Adrenal gland (tissue), 12 donors: ENCODE measurements around the gene PRKCH. TPM values are rescaled to one million over a fixed set of nuclear protein-coding genes. Genes with fewer than 3 reads are reported as not detected.
A peak's percentile ranks its signal among the peaks of the same experiment; 100 is the strongest.

Experiments used
- DNase-seq, 7 donors: peaks; one replicate each; pipeline ENCODE4 v3.0.0-alpha.2; 2019 to 2020
- H3K27ac ChIP-seq, 5 donors: fragments of 200-600 bp; sonication (generic) in 4 of 5; 1 replicate in 3 of 5; 2 replicates in 2 of 5; pipeline versions ENCODE4 v1.5.1 to v1.8.0; 2016 to 2020; ENCODE audit warnings: mild to moderate bottlenecking in 1 of 5
- H3K27me3 ChIP-seq: fragments of 200-600 bp; 2 replicates; pipeline ENCODE4 v1.8.0; 2021
- H3K36me3 ChIP-seq, 2 donors: fragments of 200-600 bp; replicated peaks in 1 of 2; 1 replicate in 1 of 2; 2 replicates in 1 of 2; pipeline versions ENCODE4 v1.5.1 to v1.8.0; 2018 to 2022
- H3K4me1 ChIP-seq, 2 donors: fragments of 200-600 bp; replicated peaks in 1 of 2; 1 replicate in 1 of 2; 2 replicates in 1 of 2; pipeline versions ENCODE4 v1.5.1 to v1.8.0; 2018 to 2021
- H3K4me3 ChIP-seq, 4 donors: fragments of 200-600 bp; sonication (generic) in 3 of 4; one replicate each; pipeline ENCODE4 v1.5.1; 2016 to 2018
- H3K9me3 ChIP-seq, 3 donors: fragments of 200-600 bp; sonication (generic) in 1 of 3; replicated peaks in 1 of 3; 1 replicate in 2 of 3; 2 replicates in 1 of 3; pipeline versions ENCODE4 v1.5.1 to v1.8.0; 2016 to 2021
- CTCF ChIP-seq, 6 experiments: fragments of 450-650 bp in 4 of 6; fragments of 200-600 bp in 2 of 6; sonication (generic) in 1 of 6; IDR thresholded peaks; 1 replicate in 5 of 6; 2 replicates in 1 of 6; pipeline versions ENCODE4 v1.5.1 to v1.8.0; 2016 to 2021; ENCODE audit warnings: antibody characterized with exemption in 6 of 6, mild to moderate bottlenecking in 2 of 6, moderate library complexity in 1 of 6
- POLR2A ChIP-seq, 2 donors: fragments of 450-650 bp; IDR thresholded peaks; one replicate each; pipeline ENCODE4 v1.6.1; 2017; ENCODE audit warnings: antibody characterized with exemption in 2 of 2, mild to moderate bottlenecking in 2 of 2, moderate library complexity in 1 of 2
- WGBS, 4 donors: extraction: QIAGEN DNeasy Blood & Tissue Kit in 2 of 4; methylation state at CpG; one replicate each; pipeline versions ENCODE4 v1.1.5 to v1.1.7; 2013 to 2017; 5-methylcytosine and 5-hydroxymethylcytosine counted together
- intact Hi-C, 2 donors: fragments of 100-400 bp; cut with DNase I; formaldehyde crosslinking; loops; one replicate each; pipeline versions ENCODE4 v1.14.1 to v1.15.0; 2022 to 2023
- polyA plus RNA-seq, 3 donors: library from polyadenylated mRNA; stranded (reverse); fragments of 200-250 nt in 2 of 3; fragments of 350-450 nt in 1 of 3; fragmentation: Illumina TruSeq in 1 of 3; extraction: RNeasy Lipid Tissue Mini Kit (QIAGEN cat#74804) in 1 of 3; gene quantifications; one replicate each; pipeline ENCODE4 v1.2.3, GENCODE V29; 2013 to 2014
- total RNA-seq, 9 donors: library from RNA; depleted of rRNA in 4 of 9; stranded (reverse); fragments of >200 nt in 4 of 9; fragments of 120-200 nt in 1 of 9; fragmentation: NEBNext Ultra II Directional in 1 of 9; extraction: Animal tissue kit (Norgen Biotek cat#: 25700) in 1 of 9; gene quantifications; one replicate each; pipeline versions ENCODE4 v1.1.0 to v1.2.4, GENCODE V29; 2013 to 2023
- donor health status: healthy with polysubstance abuse.
- donor health status: Bipolar disorder and iron deficiency.
- donor health status: DM: yes; HTN: yes; CAD: no.
- donor health status: DM: no; HTN: no; CAD: no.
- donor health status: DM: no; HTN: no; CAD: no.
- donor health status: DM: yes; HTN: yes; CAD: no.

Gene PRKCH
- total and polyA plus RNA-seq, 12 donors, result 7.8 to 28.1 (median 17.0) TPM

DNA sequence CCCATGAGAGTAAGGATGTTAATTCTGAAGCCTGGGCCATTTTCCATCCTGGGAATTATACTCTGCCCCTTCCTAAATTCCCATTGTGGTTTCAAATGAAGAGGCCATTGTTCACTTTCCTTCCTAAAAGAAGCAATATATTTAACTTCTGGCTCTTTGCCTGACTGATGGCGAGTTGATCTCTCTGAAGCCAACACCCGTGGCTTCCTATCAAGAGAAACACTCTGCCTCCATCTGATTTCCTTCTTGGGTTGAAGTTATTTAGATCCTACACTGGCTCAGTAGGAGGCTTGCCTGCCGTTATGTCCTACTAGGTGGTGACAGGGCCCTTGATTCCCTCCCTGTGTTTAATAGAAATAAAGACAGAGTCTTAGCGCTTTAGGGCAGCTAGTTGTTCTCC, 97.4 kb downstream of the PRKCH start:
- Histone ChIP-seq H3K36me3 (no peaks in the 10 kb centered on the region), H3K4me1 (peaks cover 0 to 16% of the 10 kb centered on the region in 2 donors), H3K4me3 (no peak overlapping the region), H3K27me3 (no peaks in the 10 kb centered on the region), H3K9me3 (no peaks in the 10 kb centered on the region), H3K27ac (peak overlapping the region in 1 of 5 donors; percentile 38)
- TF ChIP-seq POLR2A (IDR thresholded peaks at IDR 0.05) (no peak), CTCF (IDR thresholded peaks at IDR 0.05) (no peak)
- DNase-seq, result peak in 1 of 7 donors; percentile 21
- intact Hi-C loops, result no loop called here
- 58 to 66% (median 60%) methylated on average over 4 of the region's 4 CpGs for WGBS, 4 donors

GRCh38 chr14:61419201-61419600, 97.8 kb downstream of the PRKCH start:
- TF ChIP-seq POLR2A (IDR thresholded peaks at IDR 0.05) (no peak), CTCF (IDR thresholded peaks at IDR 0.05) (no peak)
- no peak overlapping the region for H3K4me3 ChIP-seq
- peaks cover 0 to 16% of the 10 kb centered on the region in 2 donors for H3K4me1 ChIP-seq
- H3K9me3 ChIP-seq, result no peaks in the 10 kb centered on the region
- no peak for DNase-seq
- no peaks in the 10 kb centered on the region for H3K27me3 ChIP-seq
- no peak overlapping the region for H3K27ac ChIP-seq
- intact Hi-C loops, result no loop called here
- no peaks in the 10 kb centered on the region for H3K36me3 ChIP-seq

DNA sequence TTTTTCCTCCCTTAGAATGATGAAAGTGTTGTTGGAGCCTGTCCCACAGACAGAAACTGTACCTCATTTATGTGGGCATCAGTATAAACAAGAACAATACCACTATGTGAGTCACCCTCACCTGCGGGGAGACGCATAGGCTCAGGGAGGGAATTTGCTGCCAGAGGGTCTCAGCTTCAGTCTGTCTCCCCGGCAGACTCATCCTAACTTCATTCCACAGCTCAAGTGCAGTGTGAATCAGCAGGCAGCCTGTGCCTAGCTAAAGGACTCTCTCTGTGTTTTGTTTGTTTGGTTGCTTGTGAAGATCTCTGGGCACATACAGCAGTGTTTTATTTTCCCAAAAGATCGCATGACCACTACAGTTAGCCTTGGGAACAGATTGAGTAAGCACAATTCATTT, 98.9 kb downstream of the PRKCH start:
- WGBS, 4 donors, result 56 to 69% (median 61%) methylated on average over 4 of the region's 4 CpGs
- Histone ChIP-seq H3K36me3 (no peaks in the 10 kb centered on the region), H3K9me3 (no peaks in the 10 kb centered on the region), H3K4me3 (no peak overlapping the region), H3K27ac (peak overlapping the region in 1 of 5 donors; percentile 59), H3K4me1 (peaks cover 0 to 16% of the 10 kb centered on the region in 2 donors), H3K27me3 (no peaks in the 10 kb centered on the region)
- intact Hi-C loops, result no loop called here
- DNase-seq, result peak in 2 of 7 donors; percentile 13 to 16
- no peak for TF ChIP-seq POLR2A (IDR thresholded peaks at IDR 0.05)
- no peak for TF ChIP-seq CTCF (IDR thresholded peaks at IDR 0.05)

- Histone ChIP-seq H3K4me3 (no peak overlapping the region), H3K27ac (no peak overlapping the region), H3K9me3 (no peaks in the 10 kb centered on the region), H3K36me3 (no peaks in the 10 kb centered on the region), H3K4me1 (peaks cover 0 to 16% of the 10 kb centered on the region in 2 donors), H3K27me3 (no peaks in the 10 kb centered on the region)
- 42 to 63% (median 49%) methylated on average over 1 of the region's 1 CpG for WGBS, 4 donors
- TF ChIP-seq CTCF (IDR thresholded peaks at IDR 0.05) (no peak), POLR2A (IDR thresholded peaks at IDR 0.05) (no peak)
- no peak for DNase-seq
- intact Hi-C loops, result no loop called here
Observed at GRCh38 chr14:61421212-61421923, 100.0 kb downstream of the PRKCH start.
